ENCODE measurements around the gene MEGF8. TPM values are rescaled to one million over a fixed set of nuclear protein-coding genes. Genes with fewer than 3 reads are reported as not detected.

MEGF8 gene
- 10 to 100 TPM in 2 of 3 donors, 1 to 10 TPM in 1; 6.8 to 30.4 (median 20.3) TPM for polyA plus RNA-seq

- 0% methylated on average over 43 to 45 of the region's 45 CpGs for WGBS, 3 donors
- H3K27ac ChIP-seq (ENCODE audit: low read depth, low read length), result no peak within 1 kb of the TSS
Measured at GRCh38 chr19:42325308-42325895, at the start of gene MEGF8. MEGF8 (plus strand) TSS chr19:42325635; CDS start chr19:42326244, 609 bp downstream.

- H3K27ac ChIP-seq (ENCODE audit: low read depth, low read length), result no peak overlapping the region
- WGBS, 3 donors, result 29 to 71% (median 39%) methylated on average over 3 of the region's 3 CpGs
Measured at GRCh38 chr19:42276284-42276683, 49.2 kb upstream of the MEGF8 start.

- H3K27ac ChIP-seq (ENCODE audit: low read depth, low read length), result no peak overlapping the region
Measured at GRCh38 chr19:42276821-42277220, 48.6 kb upstream of the MEGF8 start.

GRCh38 chr19:42277821-42278451 is 47.5 kb upstream of the MEGF8 start:
- WGBS, 3 donors, result 55 to 63% (median 58%) methylated on average over 10 of the region's 10 CpGs
- peak overlapping the region; percentile 36 for H3K27ac ChIP-seq (ENCODE audit: low read depth, low read length)

More at GRCh38 chr19:42276821-42277220, 48.6 kb upstream of the MEGF8 start:
- WGBS, 3 donors, result 88 to 91% (median 90%) methylated on average over 4 of the region's 4 CpGs

GRCh38 chr19:42278452-42279154 is 46.8 kb upstream of the MEGF8 start:
- H3K27ac ChIP-seq (ENCODE audit: low read depth, low read length), result peak overlapping the region; percentile 36
- WGBS, 3 donors, result 53 to 71% (median 68%) methylated on average over 5 of the region's 5 CpGs

- 13 to 17% (median 13%) methylated on average over 6 of the region's 6 CpGs for WGBS, 3 donors
- no peak overlapping the region for H3K27ac ChIP-seq (ENCODE audit: low read depth, low read length)
Measured at GRCh38 chr19:42279155-42279901, 46.1 kb upstream of the MEGF8 start.

- peak overlapping the region; percentile 83 for H3K27ac ChIP-seq (ENCODE audit: low read depth, low read length)
- 0 to 1% (median 0%) methylated on average over 66 to 88 of the region's 89 CpGs for WGBS, 3 donors
Measured at GRCh38 chr19:42279902-42280814, 45.3 kb upstream of the MEGF8 start.

- 0 to 2% (median 1%) methylated on average over 14 to 20 of the region's 20 CpGs for WGBS, 3 donors
- H3K27ac ChIP-seq (ENCODE audit: low read depth, low read length), result peak overlapping the region; percentile 83
Measured at GRCh38 chr19:42280815-42281145, 44.7 kb upstream of the MEGF8 start.

- peak overlapping the region; percentile 83 for H3K27ac ChIP-seq (ENCODE audit: low read depth, low read length)
- WGBS, 3 donors, result 7 to 34% (median 11%) methylated on average over 22 to 25 of the region's 25 CpGs
Measured at GRCh38 chr19:42281146-42281826, 44.1 kb upstream of the MEGF8 start.

GRCh38 chr19:42281827-42282762 is 43.3 kb upstream of the MEGF8 start:
- 23 to 36% (median 27%) methylated on average over 7 of the region's 7 CpGs for WGBS, 3 donors
- H3K27ac ChIP-seq (ENCODE audit: low read depth, low read length), result peak overlapping the region; percentile 68

- WGBS, 3 donors, result 37 to 53% (median 43%) methylated on average over 4 of the region's 4 CpGs
- H3K27ac ChIP-seq (ENCODE audit: low read depth, low read length), result no peak overlapping the region
Measured at GRCh38 chr19:42282819-42283187, 42.6 kb upstream of the MEGF8 start.

- H3K27ac ChIP-seq (ENCODE audit: low read depth, low read length), result no peak overlapping the region
- WGBS, 3 donors, result 1 to 3% (median 3%) methylated on average over 23 to 73 of the region's 74 CpGs
Measured at GRCh38 chr19:42283188-42284065, 42.0 kb upstream of the MEGF8 start.

GRCh38 chr19:42284066-42284501 is 41.4 kb upstream of the MEGF8 start:
- H3K27ac ChIP-seq (ENCODE audit: low read depth, low read length), result no peak overlapping the region
- WGBS, 3 donors, result 0 to 1% (median 0%) methylated on average over 1 to 54 of the region's 76 CpGs

GRCh38 chr19:42284591-42285341 is 40.7 kb upstream of the MEGF8 start:
- 2 to 3% (median 3%) methylated on average over 28 to 41 of the region's 41 CpGs for WGBS, 3 donors
- H3K27ac ChIP-seq (ENCODE audit: low read depth, low read length), result no peak overlapping the region

- WGBS, 3 donors, result 21 to 48% (median 24%) methylated on average over 4 to 5 of the region's 5 CpGs
- H3K27ac ChIP-seq (ENCODE audit: low read depth, low read length), result no peak overlapping the region
Measured at GRCh38 chr19:42285541-42285941, 39.9 kb upstream of the MEGF8 start.
